ENCODE data around the gene SERHL2.
"Not testable (repeated sequence)": the region's sequence is repeated elsewhere in the genome, so short reads cannot be mapped to it uniquely, and the experiment has no call there.

SERHL2 gene

GRCh38 chr22:42587588-42588175, 33.9 kb downstream of the SERHL2 start:
- Histone ChIP-seq H3K36me3 (ENCODE audit: insufficient read depth, low read length) (peaks cover 80% of the 10 kb centered on the region), H3K4me3 (ENCODE audit: low read length) (no peak overlapping the region), H3K4me1 (ENCODE audit: insufficient read depth, low read length) (no peaks in the 10 kb centered on the region), H2AFZ (ENCODE audit: low read depth, low read length) (no peak overlapping the region), H3K27me3 (ENCODE audit: insufficient read depth, low read length) (no peaks in the 10 kb centered on the region), H3K9me3 (ENCODE audit: low read length) (no peaks in the 10 kb centered on the region)

- Histone ChIP-seq H3K27me3 (ENCODE audit: insufficient read depth, low read length) (no peaks in the 10 kb centered on the region), H3K36me3 (ENCODE audit: insufficient read depth, low read length) (peaks cover 78% of the 10 kb centered on the region), H3K4me1 (ENCODE audit: insufficient read depth, low read length) (no peaks in the 10 kb centered on the region), H3K9me3 (ENCODE audit: low read length) (no peaks in the 10 kb centered on the region), H3K4me3 (ENCODE audit: low read length) (no peak overlapping the region), H2AFZ (ENCODE audit: low read depth, low read length) (no peak overlapping the region)
Observed at GRCh38 chr22:42591987-42592386, 38.2 kb downstream of the SERHL2 start.

GRCh38 chr22:42595434-42595833, 41.7 kb downstream of the SERHL2 start:
- no peak overlapping the region for H3K4me3 ChIP-seq (ENCODE audit: low read length)
- H2AFZ ChIP-seq (ENCODE audit: low read depth, low read length): no peak overlapping the region
- no peaks in the 10 kb centered on the region for H3K9me3 ChIP-seq (ENCODE audit: low read length)
- H3K27me3 ChIP-seq (ENCODE audit: insufficient read depth, low read length): no peaks in the 10 kb centered on the region
- no peaks in the 10 kb centered on the region for H3K4me1 ChIP-seq (ENCODE audit: insufficient read depth, low read length)
- H3K36me3 ChIP-seq (ENCODE audit: insufficient read depth, low read length): peaks cover 73% of the 10 kb centered on the region

- Histone ChIP-seq H3K9me3 (ENCODE audit: low read length) (no peaks in the 10 kb centered on the region), H2AFZ (ENCODE audit: low read depth, low read length) (no peak overlapping the region), H3K36me3 (ENCODE audit: insufficient read depth, low read length) (peaks cover 73% of the 10 kb centered on the region), H3K4me3 (ENCODE audit: low read length) (no peak overlapping the region), H3K27me3 (ENCODE audit: insufficient read depth, low read length) (no peaks in the 10 kb centered on the region), H3K4me1 (ENCODE audit: insufficient read depth, low read length) (no peaks in the 10 kb centered on the region)
Observed at GRCh38 chr22:42596336-42596735, 42.6 kb downstream of the SERHL2 start.

- peaks cover 2% of the 10 kb centered on the region for H3K9me3 ChIP-seq (ENCODE audit: low read length)
- H3K4me1 ChIP-seq (ENCODE audit: insufficient read depth, low read length): no peaks in the 10 kb centered on the region
- H3K27me3 ChIP-seq (ENCODE audit: insufficient read depth, low read length): no peaks in the 10 kb centered on the region
- H3K36me3 ChIP-seq (ENCODE audit: insufficient read depth, low read length): peaks cover 72% of the 10 kb centered on the region
- H2AFZ ChIP-seq (ENCODE audit: low read depth, low read length): no peak overlapping the region
- H3K4me3 ChIP-seq (ENCODE audit: low read length): no peak overlapping the region
Observed at GRCh38 chr22:42596863-42597530, 43.2 kb downstream of the SERHL2 start.

- H3K36me3 ChIP-seq (ENCODE audit: insufficient read depth, low read length): peaks cover 65% of the 10 kb centered on the region
- no peak overlapping the region for H3K4me3 ChIP-seq (ENCODE audit: low read length)
- no peak overlapping the region for H2AFZ ChIP-seq (ENCODE audit: low read depth, low read length)
- H3K4me1 ChIP-seq (ENCODE audit: insufficient read depth, low read length): no peaks in the 10 kb centered on the region
- H3K9me3 ChIP-seq (ENCODE audit: low read length): peaks cover 5% of the 10 kb centered on the region
- no peaks in the 10 kb centered on the region for H3K27me3 ChIP-seq (ENCODE audit: insufficient read depth, low read length)
Observed at GRCh38 chr22:42601879-42602465, 48.2 kb downstream of the SERHL2 start.

- no peaks in the 10 kb centered on the region for H3K27me3 ChIP-seq (ENCODE audit: insufficient read depth, low read length)
- H3K4me1 ChIP-seq (ENCODE audit: insufficient read depth, low read length): no peaks in the 10 kb centered on the region
- H3K4me3 ChIP-seq (ENCODE audit: low read length): no peak overlapping the region
- peaks cover 60% of the 10 kb centered on the region for H3K36me3 ChIP-seq (ENCODE audit: insufficient read depth, low read length)
- H2AFZ ChIP-seq (ENCODE audit: low read depth, low read length): no peak overlapping the region
- H3K9me3 ChIP-seq (ENCODE audit: low read length): peaks cover 5% of the 10 kb centered on the region
Observed at GRCh38 chr22:42602470-42602869, 48.7 kb downstream of the SERHL2 start.

GRCh38 chr22:42603427-42603826, 49.7 kb downstream of the SERHL2 start:
- H3K9me3 ChIP-seq (ENCODE audit: low read length): peaks cover 5% of the 10 kb centered on the region
- H3K36me3 ChIP-seq (ENCODE audit: insufficient read depth, low read length): peaks cover 59% of the 10 kb centered on the region
- H3K4me3 ChIP-seq (ENCODE audit: low read length): no peak overlapping the region
- no peak overlapping the region for H2AFZ ChIP-seq (ENCODE audit: low read depth, low read length)
- no peaks in the 10 kb centered on the region for H3K27me3 ChIP-seq (ENCODE audit: insufficient read depth, low read length)
- peaks cover 4% of the 10 kb centered on the region for H3K4me1 ChIP-seq (ENCODE audit: insufficient read depth, low read length)

GRCh38 chr22:42604403-42604802, 50.6 kb downstream of the SERHL2 start:
- H3K27me3 ChIP-seq (ENCODE audit: insufficient read depth, low read length): no peaks in the 10 kb centered on the region

GRCh38 chr22:42607641-42608040, 53.9 kb downstream of the SERHL2 start:
- Histone ChIP-seq H3K4me1 (ENCODE audit: insufficient read depth, low read length) (peaks cover 30% of the 10 kb centered on the region), H3K36me3 (ENCODE audit: insufficient read depth, low read length) (peaks cover 38% of the 10 kb centered on the region)
- H2AFZ ChIP-seq (ENCODE audit: low read depth, low read length); H3K9me3 ChIP-seq (ENCODE audit: low read length); H3K27me3 ChIP-seq (ENCODE audit: insufficient read depth, low read length); H3K4me3 ChIP-seq (ENCODE audit: low read length): not testable (repeated sequence)

More at GRCh38 chr22:42604403-42604802, 50.6 kb downstream of the SERHL2 start:
- Histone ChIP-seq H2AFZ (ENCODE audit: low read depth, low read length) (no peak overlapping the region), H3K4me3 (ENCODE audit: low read length) (no peak overlapping the region), H3K36me3 (ENCODE audit: insufficient read depth, low read length) (peaks cover 49% of the 10 kb centered on the region), H3K4me1 (ENCODE audit: insufficient read depth, low read length) (peaks cover 14% of the 10 kb centered on the region), H3K9me3 (ENCODE audit: low read length) (peaks cover 5% of the 10 kb centered on the region)

- Histone ChIP-seq H3K9me3 (ENCODE audit: low read length) (peaks cover 3% of the 10 kb centered on the region), H3K4me3 (ENCODE audit: low read length) (peak overlapping the region; percentile 2), H3K36me3 (ENCODE audit: insufficient read depth, low read length) (peaks cover 37% of the 10 kb centered on the region), H3K4me1 (ENCODE audit: insufficient read depth, low read length) (peaks cover 37% of the 10 kb centered on the region), H2AFZ (ENCODE audit: low read depth, low read length) (no peak overlapping the region), H3K27me3 (ENCODE audit: insufficient read depth, low read length) (no peaks in the 10 kb centered on the region)
Observed at GRCh38 chr22:42608136-42608822, 54.5 kb downstream of the SERHL2 start.

GRCh38 chr22:42608823-42609361, 55.1 kb downstream of the SERHL2 start:
- Histone ChIP-seq H3K4me3 (ENCODE audit: low read length) (peak overlapping the region; percentile 2), H3K9me3 (ENCODE audit: low read length) (peaks cover 3% of the 10 kb centered on the region), H3K36me3 (ENCODE audit: insufficient read depth, low read length) (peaks cover 34% of the 10 kb centered on the region), H3K4me1 (ENCODE audit: insufficient read depth, low read length) (peaks cover 40% of the 10 kb centered on the region), H2AFZ (ENCODE audit: low read depth, low read length) (no peak overlapping the region), H3K27me3 (ENCODE audit: insufficient read depth, low read length) (no peaks in the 10 kb centered on the region)

GRCh38 chr22:42610186-42610585, 56.4 kb downstream of the SERHL2 start:
- H3K27me3 ChIP-seq (ENCODE audit: insufficient read depth, low read length): no peaks in the 10 kb centered on the region
- peaks cover 3% of the 10 kb centered on the region for H3K9me3 ChIP-seq (ENCODE audit: low read length)
- H3K4me3 ChIP-seq (ENCODE audit: low read length): no peak overlapping the region
- H2AFZ ChIP-seq (ENCODE audit: low read depth, low read length): no peak overlapping the region
- peaks cover 27% of the 10 kb centered on the region for H3K36me3 ChIP-seq (ENCODE audit: insufficient read depth, low read length)
- peaks cover 40% of the 10 kb centered on the region for H3K4me1 ChIP-seq (ENCODE audit: insufficient read depth, low read length)

All from neuron (in vitro differentiated cells).